ENCODE measurements around the gene PKP4. TPM values are rescaled to one million over a fixed set of nuclear protein-coding genes. Genes with fewer than 3 reads are reported as not detected.
A peak's percentile ranks its signal among the peaks of the same experiment; 100 is the strongest.
"Not testable (repeated sequence)": the region's sequence is repeated elsewhere in the genome, so short reads cannot be mapped to it uniquely, and the experiment has no call there.

Gene PKP4
- total and polyA plus RNA-seq, 3 donors from 2014 or later: 42.5 to 60.5 (median 60.0) TPM

- TF ChIP-seq CTCF (IDR thresholded peaks at IDR 0.05): no peak
- TF ChIP-seq POLR2A (IDR thresholded peaks at IDR 0.05): no peak
- no peaks in the 10 kb centered on the region for H3K27me3 ChIP-seq
- no peak overlapping the region for H3K27ac ChIP-seq
- no peak for DNase-seq
- WGBS, 2 donors: 91 to 95% methylated on average over 4 of the region's 4 CpGs
- no peak overlapping the region for H3K4me3 ChIP-seq
- no peaks in the 10 kb centered on the region for H3K9me3 ChIP-seq
- H3K36me3 ChIP-seq (ENCODE audit: low read depth, missing control alignments): no peaks in the 10 kb centered on the region
- no peaks in the 10 kb centered on the region for H3K4me1 ChIP-seq
- intact Hi-C loops (cut with DNase I; ENCODE audit: low total_unique reads): no loop called here
These were observed 10.5 kb downstream of the PKP4 start for GRCh38 chr2:158467248-158467647.

- H3K27ac ChIP-seq; H3K9me3 ChIP-seq; H3K36me3 ChIP-seq (ENCODE audit: low read depth, missing control alignments); H3K4me1 ChIP-seq; H3K4me3 ChIP-seq; intact Hi-C loops (cut with DNase I; ENCODE audit: low total_unique reads); H3K27me3 ChIP-seq; DNase-seq: not testable (repeated sequence)
- 87 to 95% methylated on average over 3 of the region's 3 CpGs for WGBS, 2 donors
These were observed 16.1 kb downstream of the PKP4 start for GRCh38 chr2:158472829-158473228.

- H3K27me3 ChIP-seq; H3K36me3 ChIP-seq (ENCODE audit: low read depth, missing control alignments); H3K4me1 ChIP-seq; intact Hi-C loops (cut with DNase I; ENCODE audit: low total_unique reads); DNase-seq; H3K27ac ChIP-seq; H3K4me3 ChIP-seq; H3K9me3 ChIP-seq: not testable (repeated sequence)
- WGBS, 2 donors: 94 to 96% methylated on average over 3 of the region's 3 CpGs
These were observed 16.5 kb downstream of the PKP4 start for GRCh38 chr2:158473300-158473699.

GRCh38 chr2:158473719-158474392 is 17.1 kb downstream of the PKP4 start:
- no peak overlapping the region for H3K4me3 ChIP-seq
- WGBS, 2 donors: 85 to 88% methylated on average over 8 of the region's 8 CpGs
- H3K9me3 ChIP-seq: no peaks in the 10 kb centered on the region
- H3K27ac ChIP-seq: no peak overlapping the region
- H3K4me1 ChIP-seq: peaks cover 7% of the 10 kb centered on the region
- H3K36me3 ChIP-seq (ENCODE audit: low read depth, missing control alignments): no peaks in the 10 kb centered on the region
- TF ChIP-seq CTCF (IDR thresholded peaks at IDR 0.05) (no peak), POLR2A (IDR thresholded peaks at IDR 0.05) (no peak)
- DNase-seq: no peak
- intact Hi-C loops (cut with DNase I; ENCODE audit: low total_unique reads): no loop called here
- no peaks in the 10 kb centered on the region for H3K27me3 ChIP-seq

GRCh38 chr2:158474526-158475011 is 17.8 kb downstream of the PKP4 start:
- H3K27me3 ChIP-seq; H3K4me3 ChIP-seq; H3K27ac ChIP-seq; intact Hi-C loops (cut with DNase I; ENCODE audit: low total_unique reads); H3K9me3 ChIP-seq; DNase-seq; H3K36me3 ChIP-seq (ENCODE audit: low read depth, missing control alignments); H3K4me1 ChIP-seq: not testable (repeated sequence)
- 89 to 98% methylated on average over 2 to 3 of the region's 3 CpGs for WGBS, 2 donors

- peak overlapping the region in 1 of 2 donors; percentile 47 for H3K27ac ChIP-seq
- H3K4me3 ChIP-seq: no peak overlapping the region
- TF ChIP-seq CTCF (IDR thresholded peaks at IDR 0.05): no peak
- no peak for TF ChIP-seq POLR2A (IDR thresholded peaks at IDR 0.05)
- no peaks in the 10 kb centered on the region for H3K36me3 ChIP-seq (ENCODE audit: low read depth, missing control alignments)
- intact Hi-C loops (cut with DNase I; ENCODE audit: low total_unique reads): no loop called here
- no peaks in the 10 kb centered on the region for H3K27me3 ChIP-seq
- DNase-seq: no peak
- peaks cover 7% of the 10 kb centered on the region for H3K4me1 ChIP-seq
- WGBS, 2 donors: 47 to 65% methylated on average over 3 of the region's 3 CpGs
- no peaks in the 10 kb centered on the region for H3K9me3 ChIP-seq
These were observed 20.4 kb downstream of the PKP4 start for GRCh38 chr2:158477202-158477601.
